Glutamatergic neuron (in vitro differentiated cells): ENCODE measurements around the gene ACSF3. TPM values are rescaled to one million over a fixed set of nuclear protein-coding genes. Genes with fewer than 3 reads are reported as not detected.
A peak's percentile ranks its signal among the peaks of the same experiment; 100 is the strongest.

Source experiments
- DNase-seq: peaks from one replicate; pipeline ENCODE4 v3.0.0; 2022
- H3K27ac Mint-ChIP-seq: one replicate; pipeline ENCODE4 v1.8.0; 2020; ENCODE audit warnings: mild to moderate bottlenecking, mixed read lengths, inconsistent platforms; ENCODE audit not compliant: unreplicated experiment
- H3K27me3 Mint-ChIP-seq: one replicate; pipeline ENCODE4 v1.8.0; 2020; ENCODE audit warnings: mild to moderate bottlenecking, moderate library complexity, mixed read lengths, inconsistent platforms; ENCODE audit not compliant: unreplicated experiment
- H3K36me3 Mint-ChIP-seq: one replicate; pipeline ENCODE4 v1.8.0; 2020; ENCODE audit warnings: mild to moderate bottlenecking, mixed read lengths, inconsistent platforms; ENCODE audit not compliant: unreplicated experiment
- H3K4me1 Mint-ChIP-seq: one replicate; pipeline ENCODE4 v1.8.0; 2020; ENCODE audit warnings: mild to moderate bottlenecking, low read depth, mixed read lengths, inconsistent platforms; ENCODE audit not compliant: unreplicated experiment
- H3K4me3 Mint-ChIP-seq: one replicate; pipeline ENCODE4 v1.8.0; 2020; ENCODE audit warnings: mild to moderate bottlenecking, mixed read lengths, inconsistent platforms; ENCODE audit not compliant: unreplicated experiment
- H3K9me3 Mint-ChIP-seq: one replicate; pipeline ENCODE4 v1.8.0; 2020; ENCODE audit warnings: mild to moderate bottlenecking, moderate library complexity, mixed read lengths, inconsistent platforms; ENCODE audit not compliant: unreplicated experiment
- CTCF ChIP-seq: fragments of 200-600 bp; sonication (generic); IDR thresholded peaks from one replicate; pipeline ENCODE4 v1.5.0; 2021; ENCODE audit not compliant: partially characterized antibody, unreplicated experiment
- total RNA-seq: library from RNA; stranded (reverse); fragmentation: NEBNext Ultra II Directional; extraction: Animal tissue kit (Norgen Biotek cat#: 25700); gene quantifications from one replicate; pipeline ENCODE4 v1.2.1, GENCODE V29; 2021; ENCODE audit not compliant: unreplicated experiment

Gene ACSF3
- total RNA-seq, 1 donor from 2014 or later = 29.3 TPM

GRCh38 chr16:89129378-89129777 lies 35.7 kb downstream of the ACSF3 start:
- DNase-seq = no peak
- Mint-ChIP-seq H3K4me1 (peaks cover 8% of the 10 kb centered on the region), H3K27ac (no peak overlapping the region), H3K9me3 (peaks cover 2% of the 10 kb centered on the region), H3K36me3 (peaks cover 28% of the 10 kb centered on the region), H3K27me3 (peaks cover 2% of the 10 kb centered on the region), H3K4me3 (no peak overlapping the region)
- TF ChIP-seq CTCF = no peak

- DNase-seq = no peak
- H3K4me1 Mint-ChIP-seq = peaks cover 12% of the 10 kb centered on the region
- H3K27ac Mint-ChIP-seq = no peak overlapping the region
- no peak for TF ChIP-seq CTCF
- no peak overlapping the region for H3K4me3 Mint-ChIP-seq
- peaks cover 2% of the 10 kb centered on the region for H3K9me3 Mint-ChIP-seq
- H3K27me3 Mint-ChIP-seq = peaks cover 2% of the 10 kb centered on the region
- H3K36me3 Mint-ChIP-seq = peaks cover 26% of the 10 kb centered on the region
These were observed 36.8 kb downstream of the ACSF3 start for GRCh38 chr16:89130448-89130847.

GRCh38 chr16:89131783-89132182 lies 38.1 kb downstream of the ACSF3 start:
- peaks cover 7% of the 10 kb centered on the region for H3K9me3 Mint-ChIP-seq
- peaks cover 2% of the 10 kb centered on the region for H3K27me3 Mint-ChIP-seq
- H3K4me1 Mint-ChIP-seq = peaks cover 16% of the 10 kb centered on the region
- H3K36me3 Mint-ChIP-seq = peaks cover 19% of the 10 kb centered on the region
- H3K27ac Mint-ChIP-seq = peak overlapping the region; percentile 66
- TF ChIP-seq CTCF = no peak
- no peak overlapping the region for H3K4me3 Mint-ChIP-seq
- DNase-seq = no peak

- H3K36me3 Mint-ChIP-seq = peaks cover 19% of the 10 kb centered on the region
These were observed 38.7 kb downstream of the ACSF3 start for GRCh38 chr16:89132194-89133005.

More at GRCh38 chr16:89132194-89133005, 38.7 kb downstream of the ACSF3 start:
- Mint-ChIP-seq H3K9me3 (peaks cover 7% of the 10 kb centered on the region), H3K27me3 (peaks cover 2% of the 10 kb centered on the region), H3K4me3 (no peak overlapping the region), H3K27ac (peak overlapping the region; percentile 66), H3K4me1 (peaks cover 16% of the 10 kb centered on the region)
- TF ChIP-seq CTCF = peak; percentile 31
- DNase-seq = peak; percentile 26
